WTC11 (cell line): ENCODE data around the gene SLC45A3.

Source experiments
- NFE2L1 ChIP-seq: sonication (generic); formaldehyde crosslinking; IDR thresholded peaks from 2 replicates; pipeline ENCODE4 v1.8.1; 2023; ENCODE audit warnings: missing genetic modification reagents
- NFYB ChIP-seq: sonication (generic); formaldehyde crosslinking; conservative IDR thresholded peaks from 2 replicates; pipeline ENCODE4 v1.8.0; 2022; ENCODE audit warnings: low read depth, missing genetic modification reagents
- ZNF263 ChIP-seq: sonication (generic); formaldehyde crosslinking; IDR thresholded peaks from 2 replicates; pipeline ENCODE4 v1.8.1; 2022; ENCODE audit warnings: low read depth, mild to moderate bottlenecking, moderate library complexity, missing genetic modification reagents
- ZNF512 ChIP-seq: sonication (generic); formaldehyde crosslinking; IDR thresholded peaks from 2 replicates; pipeline ENCODE4 v1.8.1; 2022; ENCODE audit warnings: missing genetic modification reagents, borderline replicate concordance
- TF ChIP-seq, protein P1 (sequence below): fragments of 200-600 bp; IDR thresholded peaks from 2 replicates; pipeline ENCODE4 v1.8.0; 2022; ENCODE audit warnings: antibody characterized with exemption
- TF ChIP-seq, protein P2 (sequence below): sonication (generic); formaldehyde crosslinking; conservative IDR thresholded peaks from 2 replicates; pipeline ENCODE4 v1.8.1; 2022; ENCODE audit warnings: mild to moderate bottlenecking, missing genetic modification reagents
- TF ChIP-seq, protein P3 (sequence below): sonication (generic); formaldehyde crosslinking; IDR thresholded peaks from 2 replicates; pipeline ENCODE4 v1.8.0; 2022; ENCODE audit warnings: mild to moderate bottlenecking, missing genetic modification reagents

DNA sequence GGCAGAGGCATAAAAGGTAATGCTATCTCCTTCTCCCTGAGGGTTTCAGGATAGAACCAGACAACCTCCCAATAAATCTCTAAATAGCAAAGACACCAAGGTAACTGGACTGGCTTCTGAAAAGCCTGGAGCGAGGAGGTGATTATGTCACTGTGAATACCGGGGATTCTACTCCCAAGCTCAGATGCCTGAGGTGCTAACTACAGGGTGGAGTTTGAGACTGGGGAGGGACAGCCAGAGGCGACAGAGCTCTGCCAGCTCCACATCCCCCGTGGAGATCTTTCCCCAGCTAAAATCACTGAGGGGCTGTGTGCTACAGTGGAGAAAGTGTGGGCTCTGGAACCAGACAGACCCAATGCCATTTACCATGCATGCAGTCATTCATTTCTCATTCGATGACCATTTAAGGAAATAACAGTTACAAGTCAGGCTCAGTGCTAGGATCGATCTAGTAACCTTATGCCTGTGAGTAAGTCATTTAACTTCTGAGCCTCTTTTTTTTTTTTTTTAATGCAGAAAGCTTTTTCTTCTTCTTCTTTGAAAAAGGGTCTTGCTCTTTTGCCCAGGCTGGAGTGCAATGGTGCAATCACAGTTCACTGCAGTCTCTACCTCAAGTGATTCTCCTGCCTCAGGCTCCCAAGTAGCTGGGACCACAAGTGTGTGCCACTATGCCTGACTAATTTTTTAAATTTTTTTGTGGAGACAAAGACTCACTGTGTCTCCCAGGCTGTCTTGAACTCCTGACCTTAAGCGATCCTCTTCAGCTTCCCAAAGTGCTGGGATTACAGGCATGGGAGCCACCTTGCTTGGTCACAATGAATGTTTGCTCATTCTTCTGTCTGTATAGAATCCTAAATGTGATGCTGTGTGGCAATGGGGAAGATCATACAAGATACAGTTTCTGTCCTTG lies 8.1 kb upstream of the SLC45A3 start:
- TF ChIP-seq NFYB (CRISPR knock-in tag) = no peak
- TF ChIP-seq ZNF263 = no peak
- TF ChIP-seq ZNF512 (CRISPR knock-in tag) = no peak
- TF ChIP-seq, protein P1, sequence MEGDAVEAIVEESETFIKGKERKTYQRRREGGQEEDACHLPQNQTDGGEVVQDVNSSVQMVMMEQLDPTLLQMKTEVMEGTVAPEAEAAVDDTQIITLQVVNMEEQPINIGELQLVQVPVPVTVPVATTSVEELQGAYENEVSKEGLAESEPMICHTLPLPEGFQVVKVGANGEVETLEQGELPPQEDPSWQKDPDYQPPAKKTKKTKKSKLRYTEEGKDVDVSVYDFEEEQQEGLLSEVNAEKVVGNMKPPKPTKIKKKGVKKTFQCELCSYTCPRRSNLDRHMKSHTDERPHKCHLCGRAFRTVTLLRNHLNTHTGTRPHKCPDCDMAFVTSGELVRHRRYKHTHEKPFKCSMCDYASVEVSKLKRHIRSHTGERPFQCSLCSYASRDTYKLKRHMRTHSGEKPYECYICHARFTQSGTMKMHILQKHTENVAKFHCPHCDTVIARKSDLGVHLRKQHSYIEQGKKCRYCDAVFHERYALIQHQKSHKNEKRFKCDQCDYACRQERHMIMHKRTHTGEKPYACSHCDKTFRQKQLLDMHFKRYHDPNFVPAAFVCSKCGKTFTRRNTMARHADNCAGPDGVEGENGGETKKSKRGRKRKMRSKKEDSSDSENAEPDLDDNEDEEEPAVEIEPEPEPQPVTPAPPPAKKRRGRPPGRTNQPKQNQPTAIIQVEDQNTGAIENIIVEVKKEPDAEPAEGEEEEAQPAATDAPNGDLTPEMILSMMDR = no peak
- TF ChIP-seq, protein P2, sequence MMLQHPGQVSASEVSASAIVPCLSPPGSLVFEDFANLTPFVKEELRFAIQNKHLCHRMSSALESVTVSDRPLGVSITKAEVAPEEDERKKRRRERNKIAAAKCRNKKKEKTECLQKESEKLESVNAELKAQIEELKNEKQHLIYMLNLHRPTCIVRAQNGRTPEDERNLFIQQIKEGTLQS (CRISPR knock-in tag) = no peak
- TF ChIP-seq, protein P3, sequence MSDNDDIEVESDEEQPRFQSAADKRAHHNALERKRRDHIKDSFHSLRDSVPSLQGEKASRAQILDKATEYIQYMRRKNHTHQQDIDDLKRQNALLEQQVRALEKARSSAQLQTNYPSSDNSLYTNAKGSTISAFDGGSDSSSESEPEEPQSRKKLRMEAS (CRISPR knock-in tag) = no peak
- no peak for TF ChIP-seq NFE2L1 (CRISPR knock-in tag)
